Stomach smooth muscle (tissue), 2 donors: ENCODE results near the gene RNASEH2B.

Experiments used
- H3K27ac ChIP-seq: one replicate; pipeline ENCODE4 v1.7.0; 2013; ENCODE audit warnings: mild to moderate bottlenecking, low read length, inconsistent platforms
- H3K27me3 ChIP-seq, 2 donors: one replicate each; pipeline ENCODE4 v1.7.0; 2013; ENCODE audit warnings: low read length in 2 of 2; ENCODE audit not compliant: insufficient read depth in 2 of 2, control insufficient read depth in 1 of 2
- H3K36me3 ChIP-seq, 2 donors: one replicate each; pipeline ENCODE4 v1.7.0; 2013; ENCODE audit warnings: low read length in 2 of 2; ENCODE audit not compliant: control insufficient read depth in 2 of 2, insufficient read depth in 2 of 2
- H3K4me1 ChIP-seq: one replicate; pipeline ENCODE4 v1.7.0; 2013; ENCODE audit warnings: low read length; ENCODE audit not compliant: control insufficient read depth, insufficient read depth
- H3K4me3 ChIP-seq, 2 donors: one replicate each; pipeline ENCODE4 v1.7.0; 2013; ENCODE audit warnings: low read length in 2 of 2
- H3K9ac ChIP-seq, 2 donors: one replicate each; pipeline ENCODE4 v1.7.0; 2013; ENCODE audit warnings: low read length in 2 of 2, mild to moderate bottlenecking in 1 of 2
- H3K9me3 ChIP-seq, 2 donors: one replicate each; pipeline ENCODE4 v1.7.0; 2013; ENCODE audit warnings: low read length in 2 of 2; ENCODE audit not compliant: control insufficient read depth in 2 of 2
- donor health status: healthy.
- donor health status: Pancreatic carcinoma.

RNASEH2B gene

DNA sequence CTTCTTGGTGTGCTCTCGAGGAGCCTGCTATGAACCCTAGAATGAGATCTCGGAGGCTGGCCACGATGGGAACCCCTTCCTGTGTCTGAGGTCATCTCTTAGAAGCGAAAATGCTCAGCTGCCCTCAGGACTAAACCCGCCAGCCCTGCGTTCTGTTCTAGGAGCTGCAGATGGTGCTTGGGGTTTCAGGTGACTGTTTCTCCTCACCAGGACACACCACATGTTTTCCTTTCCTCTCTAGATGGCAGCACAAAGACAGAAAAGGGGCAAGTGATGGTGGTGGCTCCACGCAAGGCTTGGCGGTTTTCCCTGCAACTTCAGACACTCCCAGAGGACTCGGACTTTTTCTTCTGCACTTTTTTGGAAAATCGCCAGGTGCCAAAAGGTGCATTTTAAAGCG lies 60.1 kb downstream of the RNASEH2B start:
- Histone ChIP-seq H3K4me3 (no peak overlapping the region), H3K27me3 (no peaks in the 10 kb centered on the region), H3K4me1 (no peaks in the 10 kb centered on the region), H3K36me3 (peaks cover 10 to 11% of the 10 kb centered on the region in 2 donors), H3K9ac (no peak overlapping the region), H3K27ac (no peak overlapping the region), H3K9me3 (no peaks in the 10 kb centered on the region)

DNA sequence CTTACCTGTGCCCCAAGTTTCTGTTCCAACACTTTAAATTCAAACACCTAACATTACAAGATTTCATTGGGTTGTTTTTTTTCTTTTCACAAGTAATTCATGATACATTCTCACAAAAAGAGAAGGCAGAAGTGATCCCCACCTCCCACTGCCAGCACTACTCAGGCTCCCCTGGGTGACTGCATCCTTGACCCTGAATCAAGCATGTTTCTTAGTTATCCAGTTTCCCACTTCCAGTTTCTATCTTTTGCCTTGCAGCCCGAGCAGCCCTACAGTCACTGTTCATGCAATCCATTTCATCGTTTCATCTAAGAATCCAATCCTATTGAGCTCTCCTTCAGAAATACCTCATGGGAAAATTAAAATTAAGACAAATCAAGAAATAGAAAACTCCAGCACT lies 61.4 kb downstream of the RNASEH2B start:
- H3K9me3 ChIP-seq, result no peaks in the 10 kb centered on the region
- no peaks in the 10 kb centered on the region for H3K4me1 ChIP-seq
- no peak overlapping the region for H3K9ac ChIP-seq
- peaks cover 4 to 11% of the 10 kb centered on the region in 2 donors for H3K36me3 ChIP-seq
- H3K27me3 ChIP-seq, result no peaks in the 10 kb centered on the region
- H3K4me3 ChIP-seq, result no peak overlapping the region
- H3K27ac ChIP-seq, result no peak overlapping the region

DNA sequence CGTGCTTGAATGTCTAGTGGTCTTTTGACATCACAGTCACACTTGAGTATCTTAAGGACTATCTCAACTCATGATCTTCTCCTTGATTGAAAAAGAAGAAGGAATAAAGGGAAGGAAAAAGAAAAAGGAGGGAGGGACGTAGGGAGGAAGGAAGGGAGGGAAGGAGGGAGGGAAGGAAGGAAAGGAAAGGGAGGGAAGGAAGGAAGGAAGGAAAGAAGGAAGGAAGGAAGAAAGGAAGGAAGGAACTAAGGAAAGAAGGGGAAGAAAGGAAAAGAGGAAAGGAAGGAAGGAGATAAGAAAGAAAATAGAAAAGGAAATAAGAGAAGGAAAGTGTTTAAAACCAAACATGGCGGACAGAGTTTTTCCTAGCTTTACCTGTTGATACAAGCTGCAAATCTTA lies 64.7 kb downstream of the RNASEH2B start:
- no peaks in the 10 kb centered on the region for H3K27me3 ChIP-seq
- H3K4me3 ChIP-seq, result no peak overlapping the region
- H3K27ac ChIP-seq, result no peak overlapping the region
- no peak overlapping the region for H3K9ac ChIP-seq
- no peaks in the 10 kb centered on the region for H3K9me3 ChIP-seq
- no peaks in the 10 kb centered on the region for H3K4me1 ChIP-seq
- peaks cover 4 to 11% of the 10 kb centered on the region in 2 donors for H3K36me3 ChIP-seq

DNA sequence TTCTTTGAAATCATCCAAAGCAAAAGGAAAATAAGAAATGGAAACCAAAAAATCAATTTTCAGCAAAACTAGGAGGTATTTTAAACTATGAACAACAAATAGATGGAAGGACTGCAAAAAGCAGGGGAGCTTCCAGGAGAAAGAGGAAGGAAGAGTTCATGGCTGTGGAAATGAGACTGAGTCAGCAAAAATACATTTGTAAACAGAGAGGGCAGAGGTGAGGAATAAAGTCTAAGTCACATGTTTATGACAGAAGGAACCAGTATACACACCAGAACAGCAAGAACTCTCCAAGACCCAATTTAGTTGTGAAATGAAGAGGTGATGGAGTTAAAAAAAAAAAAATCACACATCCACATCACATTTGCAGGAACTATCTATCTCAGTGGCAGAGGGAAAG lies 69.6 kb downstream of the RNASEH2B start:
- Histone ChIP-seq H3K9ac (no peak overlapping the region), H3K36me3 (peaks cover 0 to 8% of the 10 kb centered on the region in 2 donors), H3K4me1 (no peaks in the 10 kb centered on the region), H3K27me3 (no peaks in the 10 kb centered on the region), H3K27ac (no peak overlapping the region), H3K9me3 (no peaks in the 10 kb centered on the region), H3K4me3 (no peak overlapping the region)

DNA sequence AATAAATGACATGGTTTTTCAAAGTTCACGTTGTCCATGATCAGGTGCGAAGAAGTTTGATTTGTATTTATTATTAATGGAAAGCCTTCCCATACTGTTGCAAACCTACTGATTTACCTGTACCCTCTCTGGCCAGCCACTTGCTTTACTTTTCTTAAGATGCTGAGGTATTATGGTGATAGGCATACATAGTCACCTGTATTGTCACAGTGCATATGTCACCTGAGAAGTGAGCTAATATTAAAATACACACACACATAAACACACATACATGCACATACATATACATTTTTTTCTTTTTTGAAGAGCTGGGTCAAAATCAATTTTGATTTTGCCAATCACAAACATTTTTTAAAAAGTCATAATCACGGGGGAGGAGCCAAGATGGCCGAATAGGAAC lies 72.1 kb downstream of the RNASEH2B start:
- Histone ChIP-seq H3K36me3 (peaks cover 0 to 3% of the 10 kb centered on the region in 2 donors), H3K4me3 (no peak overlapping the region), H3K4me1 (no peaks in the 10 kb centered on the region), H3K9ac (no peak overlapping the region), H3K27me3 (no peaks in the 10 kb centered on the region), H3K9me3 (no peaks in the 10 kb centered on the region), H3K27ac (no peak overlapping the region)

DNA sequence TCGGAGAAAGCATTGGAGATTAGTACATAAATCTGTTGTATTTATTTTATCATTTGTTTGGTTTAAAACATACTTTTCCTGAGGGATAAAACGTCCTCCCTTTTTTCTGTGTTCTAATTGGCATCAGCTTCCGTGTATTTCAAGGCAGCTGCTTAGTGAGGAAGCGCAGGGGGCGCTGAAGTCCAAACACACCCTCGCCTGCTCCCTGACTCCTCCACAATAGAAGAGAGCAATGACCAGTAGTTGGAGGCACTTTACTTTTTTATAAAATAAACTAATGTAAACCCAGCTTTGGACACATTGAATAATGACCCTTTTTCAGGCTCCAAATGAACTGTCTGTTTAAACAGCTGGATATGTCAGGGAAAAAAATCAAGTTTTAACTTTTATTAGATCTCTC lies 79.9 kb downstream of the RNASEH2B start:
- no peak overlapping the region for H3K4me3 ChIP-seq
- no peak overlapping the region for H3K9ac ChIP-seq
- no peaks in the 10 kb centered on the region for H3K27me3 ChIP-seq
- H3K27ac ChIP-seq, result no peak overlapping the region
- H3K9me3 ChIP-seq, result no peaks in the 10 kb centered on the region
- peaks cover 25% of the 10 kb centered on the region for H3K4me1 ChIP-seq
- H3K36me3 ChIP-seq, result no peaks in the 10 kb centered on the region

DNA sequence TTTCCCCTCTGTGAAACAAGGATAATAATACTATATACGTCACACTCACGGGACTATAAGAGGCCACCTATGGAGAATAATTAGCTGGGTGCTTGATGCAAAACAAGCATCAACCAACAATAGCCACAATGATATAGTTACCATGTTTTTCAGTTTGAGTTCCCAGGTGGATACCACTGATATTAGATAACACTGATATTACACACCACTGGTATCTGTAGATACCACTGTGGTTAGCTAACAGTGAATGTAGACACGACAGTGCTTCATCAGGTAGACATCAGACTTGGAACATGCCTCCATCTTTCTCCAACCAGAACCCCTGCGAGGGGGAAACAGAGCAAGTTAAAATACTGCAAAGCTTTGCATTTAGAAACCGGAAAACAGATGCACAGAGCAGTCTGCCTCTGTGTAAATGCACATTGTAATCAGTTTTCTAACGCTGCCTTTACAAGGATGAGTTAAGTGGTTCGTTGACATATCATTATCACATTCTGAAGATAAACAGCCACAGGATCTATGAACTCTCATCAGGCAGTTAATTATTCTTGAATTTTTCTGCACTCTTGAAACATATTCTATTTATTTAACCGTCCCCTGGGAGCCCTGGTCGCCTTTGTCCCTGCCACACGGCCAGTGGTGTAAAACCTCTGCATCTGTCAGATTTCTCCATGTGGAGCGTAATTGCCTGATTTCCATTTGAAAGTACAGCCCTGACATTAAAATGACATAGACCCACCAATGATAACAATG lies 80.7 kb downstream of the RNASEH2B start:
- Histone ChIP-seq H3K27ac (peak overlapping the region; percentile 53), H3K4me1 (peaks cover 25% of the 10 kb centered on the region), H3K4me3 (peak overlapping the region; percentile 38 to 58), H3K9me3 (no peaks in the 10 kb centered on the region), H3K27me3 (no peaks in the 10 kb centered on the region), H3K36me3 (no peaks in the 10 kb centered on the region), H3K9ac (peak overlapping the region; percentile 16 to 64)

DNA sequence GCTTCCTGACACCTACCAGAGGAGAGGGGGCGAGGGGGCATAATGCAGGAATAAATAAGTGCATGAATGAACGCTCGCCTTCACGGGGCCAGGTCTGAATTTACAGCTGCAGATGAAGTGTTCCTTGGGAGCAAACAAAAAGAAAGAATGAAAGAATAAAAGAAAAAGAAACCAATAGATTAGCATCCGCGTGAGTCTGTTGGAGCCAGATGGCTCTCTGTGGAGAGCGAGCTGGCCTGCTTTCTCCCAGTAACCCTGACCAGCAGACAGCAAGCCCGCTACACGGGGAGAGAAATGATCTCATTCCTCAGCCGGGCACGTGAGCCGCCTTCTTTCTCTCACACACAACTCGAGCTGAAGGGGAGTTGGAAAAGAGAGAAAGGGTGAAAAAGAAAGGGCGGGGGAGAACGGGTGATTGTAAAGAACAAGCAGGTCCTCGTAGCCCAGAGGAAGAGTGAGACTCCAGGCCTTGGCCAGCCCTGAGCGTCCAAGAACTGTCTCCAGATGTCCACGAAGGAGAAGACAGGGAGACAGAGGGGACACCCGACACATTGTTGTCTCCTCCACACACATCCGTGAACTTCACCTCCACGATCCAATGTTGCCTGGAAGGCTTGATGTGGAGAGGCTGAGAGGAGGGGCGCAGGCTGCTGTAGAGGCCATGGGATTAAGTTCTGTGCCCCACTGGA lies 81.4 kb downstream of the RNASEH2B start:
- Histone ChIP-seq H3K9ac (peak overlapping the region; percentile 16 to 64), H3K9me3 (no peaks in the 10 kb centered on the region), H3K36me3 (no peaks in the 10 kb centered on the region), H3K27ac (peak overlapping the region; percentile 53), H3K27me3 (no peaks in the 10 kb centered on the region), H3K4me3 (peak overlapping the region; percentile 38 to 58), H3K4me1 (peaks cover 25% of the 10 kb centered on the region)

DNA sequence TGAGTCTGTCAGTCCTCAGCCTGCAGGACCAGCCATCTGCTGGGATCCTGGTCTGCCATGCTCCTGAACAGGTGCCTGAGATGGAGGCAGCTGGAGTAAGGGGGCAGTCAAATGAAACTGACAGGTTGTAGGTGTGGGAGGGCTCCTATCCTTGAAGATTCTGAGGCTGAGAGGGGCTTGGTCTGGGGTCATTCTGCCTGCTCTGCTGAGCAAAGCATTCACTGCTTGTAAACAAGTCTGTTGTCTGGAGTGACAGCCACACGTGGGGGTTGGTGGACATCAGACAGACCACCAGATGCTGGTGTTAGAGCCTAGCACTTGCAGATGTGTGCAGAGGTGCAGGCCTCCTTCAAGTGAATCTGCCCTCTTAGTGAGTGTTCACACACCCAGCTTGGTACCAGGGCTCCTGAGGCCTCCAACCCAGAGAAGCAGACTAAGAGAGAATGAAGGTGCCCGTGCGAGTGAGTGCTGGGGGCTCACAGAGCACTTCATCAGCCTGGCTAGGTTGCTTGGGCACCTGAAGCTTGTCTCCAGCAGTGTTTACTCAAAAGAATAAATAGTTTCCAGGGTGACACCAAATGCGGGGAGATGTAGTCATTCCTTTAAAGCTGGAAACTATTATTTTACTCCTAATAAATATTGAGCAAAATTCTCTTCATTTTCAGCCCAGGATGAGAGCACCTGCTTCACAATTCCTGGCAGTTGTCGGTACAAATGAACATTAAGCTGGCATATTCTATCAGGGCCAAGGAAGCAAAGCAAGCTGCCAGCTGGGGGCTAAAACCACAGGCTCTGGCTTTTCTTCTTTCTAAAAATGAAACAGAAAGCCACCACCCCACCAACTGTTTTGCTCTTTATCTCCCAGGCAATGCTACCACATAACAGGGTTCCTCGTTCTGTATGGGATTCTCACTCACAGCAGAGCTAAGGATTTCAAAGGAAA lies 82.3 kb downstream of the RNASEH2B start:
- H3K4me1 ChIP-seq, result peaks cover 25% of the 10 kb centered on the region
- no peak overlapping the region for H3K9ac ChIP-seq
- no peaks in the 10 kb centered on the region for H3K27me3 ChIP-seq
- no peaks in the 10 kb centered on the region for H3K36me3 ChIP-seq
- H3K27ac ChIP-seq, result peak overlapping the region; percentile 53
- H3K4me3 ChIP-seq, result peak overlapping the region in 1 of 2 donors; percentile 58
- no peaks in the 10 kb centered on the region for H3K9me3 ChIP-seq

DNA sequence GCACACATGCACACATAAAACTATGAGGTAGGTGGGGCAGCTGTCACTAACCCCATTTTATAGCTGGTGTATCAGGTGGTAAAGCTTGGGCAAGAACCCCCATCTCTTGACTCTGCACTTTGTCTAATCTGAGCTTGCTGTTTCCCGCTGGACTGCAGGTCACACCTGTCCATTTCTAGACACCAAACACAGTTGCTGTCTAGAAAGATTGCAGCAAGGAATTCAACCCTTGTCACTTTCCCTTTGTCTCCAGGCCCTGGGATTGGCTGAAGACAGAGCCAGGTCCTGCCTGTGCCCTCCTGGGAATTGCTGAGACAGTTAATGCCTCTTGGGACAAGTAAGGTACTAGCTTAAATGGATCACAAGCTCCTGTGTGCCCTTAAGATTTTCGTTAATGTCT lies 83.8 kb downstream of the RNASEH2B start:
- no peak overlapping the region for H3K4me3 ChIP-seq
- peaks cover 25% of the 10 kb centered on the region for H3K4me1 ChIP-seq
- no peaks in the 10 kb centered on the region for H3K36me3 ChIP-seq
- no peak overlapping the region for H3K27ac ChIP-seq
- H3K9ac ChIP-seq, result no peak overlapping the region
- H3K27me3 ChIP-seq, result no peaks in the 10 kb centered on the region
- H3K9me3 ChIP-seq, result no peaks in the 10 kb centered on the region
